ENCODE measurements around the gene PCYT1A.
"Not testable (repeated sequence)": the region's sequence is repeated elsewhere in the genome, so short reads cannot be mapped to it uniquely, and the experiment has no call there.

PCYT1A gene

GRCh38 chr3:196246612-196247308, 40.8 kb downstream of the PCYT1A start:
- TF ChIP-seq, protein P1, sequence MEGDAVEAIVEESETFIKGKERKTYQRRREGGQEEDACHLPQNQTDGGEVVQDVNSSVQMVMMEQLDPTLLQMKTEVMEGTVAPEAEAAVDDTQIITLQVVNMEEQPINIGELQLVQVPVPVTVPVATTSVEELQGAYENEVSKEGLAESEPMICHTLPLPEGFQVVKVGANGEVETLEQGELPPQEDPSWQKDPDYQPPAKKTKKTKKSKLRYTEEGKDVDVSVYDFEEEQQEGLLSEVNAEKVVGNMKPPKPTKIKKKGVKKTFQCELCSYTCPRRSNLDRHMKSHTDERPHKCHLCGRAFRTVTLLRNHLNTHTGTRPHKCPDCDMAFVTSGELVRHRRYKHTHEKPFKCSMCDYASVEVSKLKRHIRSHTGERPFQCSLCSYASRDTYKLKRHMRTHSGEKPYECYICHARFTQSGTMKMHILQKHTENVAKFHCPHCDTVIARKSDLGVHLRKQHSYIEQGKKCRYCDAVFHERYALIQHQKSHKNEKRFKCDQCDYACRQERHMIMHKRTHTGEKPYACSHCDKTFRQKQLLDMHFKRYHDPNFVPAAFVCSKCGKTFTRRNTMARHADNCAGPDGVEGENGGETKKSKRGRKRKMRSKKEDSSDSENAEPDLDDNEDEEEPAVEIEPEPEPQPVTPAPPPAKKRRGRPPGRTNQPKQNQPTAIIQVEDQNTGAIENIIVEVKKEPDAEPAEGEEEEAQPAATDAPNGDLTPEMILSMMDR (conservative IDR thresholded peaks at IDR 0.05): no peak
- H3K27ac ChIP-seq: no peak overlapping the region

DNA sequence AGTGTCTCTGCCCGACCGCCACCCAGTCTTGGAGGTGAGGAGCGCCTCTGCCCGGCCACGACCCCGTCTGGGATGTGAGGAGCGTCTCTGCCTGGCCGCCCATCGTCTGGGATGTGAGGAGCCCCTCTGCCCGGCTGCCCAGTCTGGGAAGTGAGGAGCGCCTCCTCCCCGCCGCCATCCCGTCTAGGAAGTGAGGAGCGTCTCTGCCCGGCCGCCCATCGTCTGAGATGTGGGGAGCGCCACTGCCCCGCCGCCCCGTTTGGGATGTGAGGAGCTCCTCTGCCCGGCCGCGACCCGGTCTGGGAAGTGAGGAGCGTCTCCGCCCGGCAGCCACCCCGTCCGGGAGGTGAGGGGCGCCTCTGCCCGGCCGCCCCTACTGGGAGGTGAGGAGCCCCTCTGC, 43.4 kb downstream of the PCYT1A start:
- H3K27ac ChIP-seq: not testable (repeated sequence)

GRCh38 chr3:196241704-196242103, 45.8 kb downstream of the PCYT1A start:
- no peak overlapping the region for H3K27ac ChIP-seq
- TF ChIP-seq, protein P1 (conservative IDR thresholded peaks at IDR 0.05): no peak

- no peak overlapping the region for H3K27ac ChIP-seq
- TF ChIP-seq, protein P1 (conservative IDR thresholded peaks at IDR 0.05): no peak
Observed at GRCh38 chr3:196240424-196240823, 47.1 kb downstream of the PCYT1A start.

- TF ChIP-seq, protein P1 (conservative IDR thresholded peaks at IDR 0.05): no peak
- H3K27ac ChIP-seq: no peak overlapping the region
Observed at GRCh38 chr3:196238612-196239560, 48.6 kb downstream of the PCYT1A start.

DNA sequence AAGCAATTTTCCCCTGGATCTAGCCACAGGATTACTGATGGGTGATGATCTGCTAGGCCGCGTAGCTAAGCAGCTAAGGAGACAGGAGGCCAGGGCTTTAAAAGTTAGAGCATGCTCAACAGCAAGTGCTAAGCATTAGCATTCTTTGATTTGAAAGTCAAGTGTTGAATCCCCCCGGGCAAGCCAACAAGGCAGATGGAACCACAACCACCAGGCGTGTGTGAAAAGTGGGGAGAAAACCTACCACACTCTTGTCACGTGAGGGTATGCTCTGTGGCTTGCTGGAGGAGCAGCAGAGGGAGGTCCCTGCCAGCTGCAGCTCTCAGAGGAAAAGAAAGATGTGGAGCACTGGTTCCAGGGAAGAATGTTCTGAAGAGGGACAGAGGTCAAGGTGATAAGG, 50.3 kb downstream of the PCYT1A start:
- TF ChIP-seq, protein P1 (conservative IDR thresholded peaks at IDR 0.05): no peak
- no peak overlapping the region for H3K27ac ChIP-seq

- TF ChIP-seq, protein P1 (conservative IDR thresholded peaks at IDR 0.05): no peak
- H3K27ac ChIP-seq: no peak overlapping the region
Observed at GRCh38 chr3:196236223-196236622, 51.3 kb downstream of the PCYT1A start.
